HL-60 (cell line): ENCODE results near the gene HID1.
A peak's percentile ranks its signal among the peaks of the same experiment; 100 is the strongest.

Experiments
- DNase-seq, 2 experiments: peaks; one replicate each; pipeline ENCODE4 v3.0.0-alpha.2; 2010 to 2020; ENCODE audit warnings: low read depth in 1 of 2, low spot score in 1 of 2
- H3K27ac ChIP-seq: fragments of 250-450 bp; sonication (Bioruptor Pico); replicated peaks from 2 replicates; pipeline ENCODE4 v1.5.1; 2020; ENCODE audit warnings: mild to moderate bottlenecking, moderate library complexity
- H3K27me3 ChIP-seq: fragments of 250-450 bp; sonication (Bioruptor Pico); 2 replicates; pipeline ENCODE4 v1.5.1; 2021; ENCODE audit warnings: mild to moderate bottlenecking, moderate library complexity; ENCODE audit not compliant: insufficient read depth, poor library complexity, severe bottlenecking
- H3K4me3 ChIP-seq: replicated peaks from 2 replicates; pipeline ENCODE4 v1.5.1; 2011; ENCODE audit warnings: mild to moderate bottlenecking, control low read depth, low read length; ENCODE audit not compliant: insufficient read depth
- GABPA ChIP-seq: IDR thresholded peaks from 2 replicates; pipeline ENCODE4 v1.6.1; 2012; ENCODE audit warnings: low read depth
- POLR2AphosphoS5 ChIP-seq: IDR thresholded peaks from 2 replicates; pipeline ENCODE4 v1.6.1; 2012; ENCODE audit warnings: low read depth
- SPI1 ChIP-seq: IDR thresholded peaks from 2 replicates; pipeline ENCODE4 v1.6.1; 2012; ENCODE audit warnings: low read depth, mild to moderate bottlenecking, borderline replicate concordance
- TF ChIP-seq, protein P1 (sequence below): IDR thresholded peaks from 2 replicates; pipeline ENCODE4 v1.6.1; 2012; ENCODE audit warnings: low read depth; ENCODE audit not compliant: insufficient replicate concordance
- TF ChIP-seq, protein P2 (sequence below): IDR thresholded peaks from one replicate; pipeline ENCODE4 v1.5.1; 2011; ENCODE audit warnings: low read length, control low read depth, inconsistent platforms; ENCODE audit not compliant: insufficient read depth

Gene HID1

GRCh38 chr17:74981318-74981978 is 8.9 kb upstream of the HID1 start:
- Histone ChIP-seq H3K4me3 (peak overlapping the region; percentile 37), H3K27me3 (peaks cover 2% of the 10 kb centered on the region), H3K27ac (no peak overlapping the region)
- TF ChIP-seq, protein P1, sequence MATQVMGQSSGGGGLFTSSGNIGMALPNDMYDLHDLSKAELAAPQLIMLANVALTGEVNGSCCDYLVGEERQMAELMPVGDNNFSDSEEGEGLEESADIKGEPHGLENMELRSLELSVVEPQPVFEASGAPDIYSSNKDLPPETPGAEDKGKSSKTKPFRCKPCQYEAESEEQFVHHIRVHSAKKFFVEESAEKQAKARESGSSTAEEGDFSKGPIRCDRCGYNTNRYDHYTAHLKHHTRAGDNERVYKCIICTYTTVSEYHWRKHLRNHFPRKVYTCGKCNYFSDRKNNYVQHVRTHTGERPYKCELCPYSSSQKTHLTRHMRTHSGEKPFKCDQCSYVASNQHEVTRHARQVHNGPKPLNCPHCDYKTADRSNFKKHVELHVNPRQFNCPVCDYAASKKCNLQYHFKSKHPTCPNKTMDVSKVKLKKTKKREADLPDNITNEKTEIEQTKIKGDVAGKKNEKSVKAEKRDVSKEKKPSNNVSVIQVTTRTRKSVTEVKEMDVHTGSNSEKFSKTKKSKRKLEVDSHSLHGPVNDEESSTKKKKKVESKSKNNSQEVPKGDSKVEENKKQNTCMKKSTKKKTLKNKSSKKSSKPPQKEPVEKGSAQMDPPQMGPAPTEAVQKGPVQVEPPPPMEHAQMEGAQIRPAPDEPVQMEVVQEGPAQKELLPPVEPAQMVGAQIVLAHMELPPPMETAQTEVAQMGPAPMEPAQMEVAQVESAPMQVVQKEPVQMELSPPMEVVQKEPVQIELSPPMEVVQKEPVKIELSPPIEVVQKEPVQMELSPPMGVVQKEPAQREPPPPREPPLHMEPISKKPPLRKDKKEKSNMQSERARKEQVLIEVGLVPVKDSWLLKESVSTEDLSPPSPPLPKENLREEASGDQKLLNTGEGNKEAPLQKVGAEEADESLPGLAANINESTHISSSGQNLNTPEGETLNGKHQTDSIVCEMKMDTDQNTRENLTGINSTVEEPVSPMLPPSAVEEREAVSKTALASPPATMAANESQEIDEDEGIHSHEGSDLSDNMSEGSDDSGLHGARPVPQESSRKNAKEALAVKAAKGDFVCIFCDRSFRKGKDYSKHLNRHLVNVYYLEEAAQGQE, result no peak
- TF ChIP-seq GABPA (no peak), POLR2AphosphoS5 (no peak), SPI1 (no peak)
- TF ChIP-seq, protein P2, sequence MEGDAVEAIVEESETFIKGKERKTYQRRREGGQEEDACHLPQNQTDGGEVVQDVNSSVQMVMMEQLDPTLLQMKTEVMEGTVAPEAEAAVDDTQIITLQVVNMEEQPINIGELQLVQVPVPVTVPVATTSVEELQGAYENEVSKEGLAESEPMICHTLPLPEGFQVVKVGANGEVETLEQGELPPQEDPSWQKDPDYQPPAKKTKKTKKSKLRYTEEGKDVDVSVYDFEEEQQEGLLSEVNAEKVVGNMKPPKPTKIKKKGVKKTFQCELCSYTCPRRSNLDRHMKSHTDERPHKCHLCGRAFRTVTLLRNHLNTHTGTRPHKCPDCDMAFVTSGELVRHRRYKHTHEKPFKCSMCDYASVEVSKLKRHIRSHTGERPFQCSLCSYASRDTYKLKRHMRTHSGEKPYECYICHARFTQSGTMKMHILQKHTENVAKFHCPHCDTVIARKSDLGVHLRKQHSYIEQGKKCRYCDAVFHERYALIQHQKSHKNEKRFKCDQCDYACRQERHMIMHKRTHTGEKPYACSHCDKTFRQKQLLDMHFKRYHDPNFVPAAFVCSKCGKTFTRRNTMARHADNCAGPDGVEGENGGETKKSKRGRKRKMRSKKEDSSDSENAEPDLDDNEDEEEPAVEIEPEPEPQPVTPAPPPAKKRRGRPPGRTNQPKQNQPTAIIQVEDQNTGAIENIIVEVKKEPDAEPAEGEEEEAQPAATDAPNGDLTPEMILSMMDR, result no peak
- no peak for DNase-seq

DNA sequence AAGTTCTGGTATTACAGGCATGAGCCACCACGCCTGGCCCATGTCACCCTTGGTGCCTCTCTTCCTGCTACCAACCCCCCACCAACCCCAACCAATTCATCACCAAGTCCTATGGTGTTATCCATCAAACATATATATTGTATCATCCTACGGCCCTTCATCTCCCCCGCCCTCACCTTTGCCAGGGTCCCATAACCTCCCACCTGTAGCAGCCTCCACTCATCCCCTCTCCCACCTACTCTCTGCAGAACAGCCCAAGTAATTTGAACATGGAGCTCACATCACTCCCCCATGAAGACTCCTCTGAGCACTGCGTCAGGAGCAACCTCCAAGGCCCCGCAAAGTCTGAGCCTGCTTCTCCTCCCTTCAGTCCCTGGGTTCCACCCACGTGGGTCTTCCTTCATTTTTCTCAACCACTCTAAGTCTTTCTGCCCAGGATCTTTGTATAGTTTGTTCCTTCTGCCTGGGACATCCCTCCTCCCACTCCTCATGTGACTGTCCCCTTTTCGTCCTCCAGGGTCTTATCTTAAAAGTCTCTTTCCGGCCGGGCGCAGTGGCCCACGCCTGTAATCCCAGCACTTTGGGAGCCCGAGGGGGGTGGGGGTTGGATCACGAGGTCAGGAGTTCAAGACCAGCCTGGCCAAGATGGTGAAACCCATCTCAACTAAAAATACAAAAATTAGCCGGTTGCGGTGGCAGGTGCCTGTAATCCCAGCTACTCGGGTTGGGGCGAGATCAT is 7.0 kb upstream of the HID1 start:
- no peak for DNase-seq
- H3K4me3 ChIP-seq, result no peak overlapping the region
- TF ChIP-seq POLR2AphosphoS5, result no peak
- TF ChIP-seq, protein P1, result no peak
- no peak for TF ChIP-seq SPI1
- no peak for TF ChIP-seq GABPA
- TF ChIP-seq, protein P2, result no peak

DNA sequence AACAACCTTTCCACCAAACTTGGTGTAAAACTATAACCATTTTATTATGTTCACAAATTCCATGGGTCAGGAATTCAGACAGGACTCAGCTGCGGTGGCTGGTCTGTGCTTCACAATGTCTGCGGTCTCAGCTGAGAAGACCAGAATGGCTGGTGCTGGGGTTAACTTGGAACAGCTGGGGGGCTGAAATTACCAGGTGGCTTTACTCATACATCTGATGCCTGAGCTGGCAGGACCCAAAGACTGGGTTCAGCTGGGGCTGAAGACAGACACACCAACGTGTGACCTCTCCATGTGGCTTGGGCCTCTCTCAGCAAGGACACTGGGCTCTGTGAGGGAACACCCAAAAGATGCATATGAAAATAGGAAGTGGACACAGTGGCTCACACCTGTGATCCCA is 5.7 kb upstream of the HID1 start:
- no peak overlapping the region for H3K4me3 ChIP-seq
- TF ChIP-seq SPI1 (0 out of 2 replicates have a peak, but pooled peaks have one; percentile 40), POLR2AphosphoS5 (no peak)
- no peak overlapping the region for H3K27ac ChIP-seq
- H3K27me3 ChIP-seq, result peaks cover 10% of the 10 kb centered on the region
- no peak for DNase-seq

More for the DNA sequence above, 7.0 kb upstream of the HID1 start:
- Histone ChIP-seq H3K27ac (no peak overlapping the region), H3K27me3 (peaks cover 3% of the 10 kb centered on the region)

DNA sequence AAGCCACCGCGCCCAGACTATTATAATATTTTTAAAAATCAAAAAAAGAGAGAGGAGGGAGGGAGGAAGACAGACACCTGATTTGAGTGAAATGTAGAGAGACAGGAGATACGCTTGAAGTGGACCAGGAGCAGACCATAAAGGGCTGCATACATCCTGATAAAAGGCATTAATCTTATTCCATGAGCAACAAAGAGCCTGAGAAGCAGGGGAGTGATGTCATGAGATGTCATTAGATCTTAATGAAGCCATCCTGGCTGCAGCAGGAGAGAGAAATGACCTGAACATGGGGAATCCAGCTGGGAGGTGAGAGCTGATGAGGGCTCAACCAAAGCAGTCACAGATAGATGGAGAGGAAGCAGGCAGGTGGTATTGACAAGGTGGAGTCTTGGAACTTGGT is 5.2 kb upstream of the HID1 start:
- DNase-seq, result no peak
- H3K27ac ChIP-seq, result no peak overlapping the region
- TF ChIP-seq, protein P1, result no peak
- TF ChIP-seq, protein P2, result no peak
- TF ChIP-seq GABPA (no peak), SPI1 (no peak), POLR2AphosphoS5 (no peak)
- peaks cover 14% of the 10 kb centered on the region for H3K27me3 ChIP-seq
- H3K4me3 ChIP-seq, result no peak overlapping the region
